ENCODE data around the gene EVI2A.
"Not testable (repeated sequence)": the region's sequence is repeated elsewhere in the genome, so short reads cannot be mapped to it uniquely, and the experiment has no call there.

Gene EVI2A

GRCh38 chr17:31321481-31321880 is at the start of gene EVI2A:
EVI2A (minus strand) TSS chr17:31321622; CDS start chr17:31319013, 2,609 bp downstream.
- Histone ChIP-seq H3K9ac (ENCODE audit: low read length) (peak within 1 kb of the TSS; percentile 41), H3K36me3 (ENCODE audit: control insufficient read depth, insufficient read depth, low read length, severe bottlenecking) (peaks cover 8% of the 10 kb centered on the region), H3K27me3 (replicated peaks; ENCODE audit: control insufficient read depth, insufficient read depth, low read length) (no peaks in the 10 kb centered on the region), H3K4me1 (ENCODE audit: control insufficient read depth, insufficient read depth, low read length) (peaks cover 35% of the 10 kb centered on the region), H3K9me3 (ENCODE audit: control insufficient read depth, low read length) (no peaks in the 10 kb centered on the region), H3K4me3 (ENCODE audit: low read length) (peak within 1 kb of the TSS; percentile 39)
- peak; percentile 56 for DNase-seq (ENCODE audit: low read depth)

- Histone ChIP-seq H3K36me3 (ENCODE audit: control insufficient read depth, insufficient read depth, low read length, severe bottlenecking) (peaks cover 29% of the 10 kb centered on the region), H3K9ac (ENCODE audit: low read length) (no peak overlapping the region), H3K27me3 (replicated peaks; ENCODE audit: control insufficient read depth, insufficient read depth, low read length) (no peaks in the 10 kb centered on the region), H3K4me1 (ENCODE audit: control insufficient read depth, insufficient read depth, low read length) (peaks cover 30% of the 10 kb centered on the region), H3K4me3 (ENCODE audit: low read length) (no peak overlapping the region), H3K9me3 (ENCODE audit: control insufficient read depth, low read length) (no peaks in the 10 kb centered on the region)
- DNase-seq (ENCODE audit: low read depth), result peak; percentile 57
Measured at GRCh38 chr17:31369266-31369665, 47.8 kb upstream of the EVI2A start.

- H3K9me3 ChIP-seq (ENCODE audit: control insufficient read depth, low read length), result no peaks in the 10 kb centered on the region
- no peak overlapping the region for H3K4me3 ChIP-seq (ENCODE audit: low read length)
- H3K36me3 ChIP-seq (ENCODE audit: control insufficient read depth, insufficient read depth, low read length, severe bottlenecking), result peaks cover 44% of the 10 kb centered on the region
- no peak overlapping the region for H3K9ac ChIP-seq (ENCODE audit: low read length)
- H3K27me3 ChIP-seq (replicated peaks; ENCODE audit: control insufficient read depth, insufficient read depth, low read length), result no peaks in the 10 kb centered on the region
- DNase-seq (ENCODE audit: low read depth), result no peak
- peaks cover 13% of the 10 kb centered on the region for H3K4me1 ChIP-seq (ENCODE audit: control insufficient read depth, insufficient read depth, low read length)
Measured at GRCh38 chr17:31366088-31366487, 44.7 kb upstream of the EVI2A start.

- H3K36me3 ChIP-seq (ENCODE audit: control insufficient read depth, insufficient read depth, low read length, severe bottlenecking), result peaks cover 61% of the 10 kb centered on the region
- no peak overlapping the region for H3K9ac ChIP-seq (ENCODE audit: low read length)
- no peak overlapping the region for H3K4me3 ChIP-seq (ENCODE audit: low read length)
- H3K27me3 ChIP-seq (replicated peaks; ENCODE audit: control insufficient read depth, insufficient read depth, low read length), result no peaks in the 10 kb centered on the region
- H3K4me1 ChIP-seq (ENCODE audit: control insufficient read depth, insufficient read depth, low read length), result peaks cover 5% of the 10 kb centered on the region
- no peaks in the 10 kb centered on the region for H3K9me3 ChIP-seq (ENCODE audit: control insufficient read depth, low read length)
- DNase-seq (ENCODE audit: low read depth), result no peak
Measured at GRCh38 chr17:31364012-31364411, 42.6 kb upstream of the EVI2A start.

- no peak overlapping the region for H3K4me3 ChIP-seq (ENCODE audit: low read length)
- peaks cover 6% of the 10 kb centered on the region for H3K4me1 ChIP-seq (ENCODE audit: control insufficient read depth, insufficient read depth, low read length)
- H3K9ac ChIP-seq (ENCODE audit: low read length), result no peak overlapping the region
- peak; percentile 49 for DNase-seq (ENCODE audit: low read depth)
- H3K36me3 ChIP-seq (ENCODE audit: control insufficient read depth, insufficient read depth, low read length, severe bottlenecking), result peaks cover 85% of the 10 kb centered on the region
- H3K9me3 ChIP-seq (ENCODE audit: control insufficient read depth, low read length), result no peaks in the 10 kb centered on the region
- H3K27me3 ChIP-seq (replicated peaks; ENCODE audit: control insufficient read depth, insufficient read depth, low read length), result no peaks in the 10 kb centered on the region
Measured at GRCh38 chr17:31357839-31358394, 36.5 kb upstream of the EVI2A start.

GRCh38 chr17:31357091-31357490 is 35.7 kb upstream of the EVI2A start:
- peak; percentile 18 for DNase-seq (ENCODE audit: low read depth)
- Histone ChIP-seq H3K4me1 (ENCODE audit: control insufficient read depth, insufficient read depth, low read length) (peaks cover 6% of the 10 kb centered on the region), H3K36me3 (ENCODE audit: control insufficient read depth, insufficient read depth, low read length, severe bottlenecking) (peaks cover 85% of the 10 kb centered on the region), H3K9me3 (ENCODE audit: control insufficient read depth, low read length) (no peaks in the 10 kb centered on the region), H3K4me3 (ENCODE audit: low read length) (no peak overlapping the region), H3K9ac (ENCODE audit: low read length) (no peak overlapping the region), H3K27me3 (replicated peaks; ENCODE audit: control insufficient read depth, insufficient read depth, low read length) (no peaks in the 10 kb centered on the region)

- H3K9me3 ChIP-seq (ENCODE audit: control insufficient read depth, low read length), result no peaks in the 10 kb centered on the region
- no peak overlapping the region for H3K9ac ChIP-seq (ENCODE audit: low read length)
- H3K36me3 ChIP-seq (ENCODE audit: control insufficient read depth, insufficient read depth, low read length, severe bottlenecking), result peaks cover 76% of the 10 kb centered on the region
- DNase-seq (ENCODE audit: low read depth), result no peak
- H3K4me1 ChIP-seq (ENCODE audit: control insufficient read depth, insufficient read depth, low read length), result peaks cover 6% of the 10 kb centered on the region
- H3K27me3 ChIP-seq (replicated peaks; ENCODE audit: control insufficient read depth, insufficient read depth, low read length), result no peaks in the 10 kb centered on the region
- H3K4me3 ChIP-seq (ENCODE audit: low read length), result no peak overlapping the region
Measured at GRCh38 chr17:31355935-31356334, 34.5 kb upstream of the EVI2A start.

GRCh38 chr17:31349454-31349853 is 28.0 kb upstream of the EVI2A start:
- DNase-seq (ENCODE audit: low read depth), result no peak
- Histone ChIP-seq H3K36me3 (ENCODE audit: control insufficient read depth, insufficient read depth, low read length, severe bottlenecking) (peaks cover 51% of the 10 kb centered on the region), H3K9me3 (ENCODE audit: control insufficient read depth, low read length) (no peaks in the 10 kb centered on the region), H3K4me1 (ENCODE audit: control insufficient read depth, insufficient read depth, low read length) (no peaks in the 10 kb centered on the region), H3K4me3 (ENCODE audit: low read length) (no peak overlapping the region), H3K27me3 (replicated peaks; ENCODE audit: control insufficient read depth, insufficient read depth, low read length) (no peaks in the 10 kb centered on the region), H3K9ac (ENCODE audit: low read length) (no peak overlapping the region)

- not testable (repeated sequence) for H3K27me3 ChIP-seq (replicated peaks; ENCODE audit: control insufficient read depth, insufficient read depth, low read length); H3K4me3 ChIP-seq (ENCODE audit: low read length); H3K9ac ChIP-seq (ENCODE audit: low read length); H3K4me1 ChIP-seq (ENCODE audit: control insufficient read depth, insufficient read depth, low read length); H3K9me3 ChIP-seq (ENCODE audit: control insufficient read depth, low read length); DNase-seq (ENCODE audit: low read depth)
- H3K36me3 ChIP-seq (ENCODE audit: control insufficient read depth, insufficient read depth, low read length, severe bottlenecking), result peaks cover 38% of the 10 kb centered on the region
Measured at GRCh38 chr17:31345191-31345747, 23.8 kb upstream of the EVI2A start.

- H3K27me3 ChIP-seq (replicated peaks; ENCODE audit: control insufficient read depth, insufficient read depth, low read length), result no peaks in the 10 kb centered on the region
- peaks cover 14% of the 10 kb centered on the region for H3K4me1 ChIP-seq (ENCODE audit: control insufficient read depth, insufficient read depth, low read length)
- H3K4me3 ChIP-seq (ENCODE audit: low read length), result peak overlapping the region; percentile 1
- no peaks in the 10 kb centered on the region for H3K9me3 ChIP-seq (ENCODE audit: control insufficient read depth, low read length)
- peaks cover 48% of the 10 kb centered on the region for H3K36me3 ChIP-seq (ENCODE audit: control insufficient read depth, insufficient read depth, low read length, severe bottlenecking)
- peak overlapping the region; percentile 39 for H3K9ac ChIP-seq (ENCODE audit: low read length)
- peak; percentile 70 for DNase-seq (ENCODE audit: low read depth)
Measured at GRCh38 chr17:31339906-31340661, 18.7 kb upstream of the EVI2A start.

GRCh38 chr17:31329221-31329620 is 7.8 kb upstream of the EVI2A start:
- Histone ChIP-seq H3K9ac (ENCODE audit: low read length) (no peak overlapping the region), H3K9me3 (ENCODE audit: control insufficient read depth, low read length) (no peaks in the 10 kb centered on the region), H3K36me3 (ENCODE audit: control insufficient read depth, insufficient read depth, low read length, severe bottlenecking) (peaks cover 21% of the 10 kb centered on the region), H3K4me3 (ENCODE audit: low read length) (no peak overlapping the region), H3K4me1 (ENCODE audit: control insufficient read depth, insufficient read depth, low read length) (peaks cover 14% of the 10 kb centered on the region), H3K27me3 (replicated peaks; ENCODE audit: control insufficient read depth, insufficient read depth, low read length) (no peaks in the 10 kb centered on the region)
- DNase-seq (ENCODE audit: low read depth), result peak; percentile 38
